ENCODE data around the gene CLDN11.

CLDN11 gene

GRCh38 chr3:170463011-170463410 is 44.3 kb downstream of the CLDN11 start:
- no peak overlapping the region for H3K4me3 ChIP-seq (ENCODE audit: low read depth, low read length)
- in situ Hi-C loops (cut with HindIII; ENCODE audit: low sequenced_read_pairs), result no loop called here
- DNase-seq (ENCODE audit: low read depth), result no peak
- TF ChIP-seq CTCF (IDR thresholded peaks at IDR 0.05; ENCODE audit: low read depth, low read length, missing control alignments), result no peak

- no peak for DNase-seq (ENCODE audit: low read depth)
- no peak for TF ChIP-seq CTCF (IDR thresholded peaks at IDR 0.05; ENCODE audit: low read depth, low read length, missing control alignments)
- H3K4me3 ChIP-seq (ENCODE audit: low read depth, low read length), result no peak overlapping the region
- in situ Hi-C loops (cut with HindIII; ENCODE audit: low sequenced_read_pairs), result no loop called here
Measured at GRCh38 chr3:170465955-170466354, 47.3 kb downstream of the CLDN11 start.

- TF ChIP-seq CTCF (IDR thresholded peaks at IDR 0.05; ENCODE audit: low read depth, low read length, missing control alignments), result no peak
- DNase-seq (ENCODE audit: low read depth), result no peak
- in situ Hi-C loops (cut with HindIII; ENCODE audit: low sequenced_read_pairs), result no loop called here
- H3K4me3 ChIP-seq (ENCODE audit: low read depth, low read length), result no peak overlapping the region
Measured at GRCh38 chr3:170467007-170467406, 48.3 kb downstream of the CLDN11 start.

GRCh38 chr3:170467571-170468147 is 49.0 kb downstream of the CLDN11 start:
- no peak for TF ChIP-seq CTCF (IDR thresholded peaks at IDR 0.05; ENCODE audit: low read depth, low read length, missing control alignments)
- DNase-seq (ENCODE audit: low read depth), result no peak
- in situ Hi-C loops (cut with HindIII; ENCODE audit: low sequenced_read_pairs), result no loop called here
- H3K4me3 ChIP-seq (ENCODE audit: low read depth, low read length), result no peak overlapping the region

GRCh38 chr3:170469151-170470062 is 50.7 kb downstream of the CLDN11 start:
- in situ Hi-C loops (cut with HindIII; ENCODE audit: low sequenced_read_pairs), result no loop called here
- DNase-seq (ENCODE audit: low read depth), result no peak
- TF ChIP-seq CTCF (IDR thresholded peaks at IDR 0.05; ENCODE audit: low read depth, low read length, missing control alignments), result no peak
- H3K4me3 ChIP-seq (ENCODE audit: low read depth, low read length), result no peak overlapping the region

- no peak for DNase-seq (ENCODE audit: low read depth)
- H3K4me3 ChIP-seq (ENCODE audit: low read depth, low read length), result no peak overlapping the region
- in situ Hi-C loops (cut with HindIII; ENCODE audit: low sequenced_read_pairs), result no loop called here
- TF ChIP-seq CTCF (IDR thresholded peaks at IDR 0.05; ENCODE audit: low read depth, low read length, missing control alignments), result no peak
Measured at GRCh38 chr3:170470063-170471016, 51.7 kb downstream of the CLDN11 start.

Data from astrocyte of the cerebellum (primary cell).